LNCAP (cell line): ENCODE measurements around the gene LYRM2.

ENCODE experiments used
- CTCF ChIP-seq: fragments of 450-650 bp; IDR thresholded peaks from 2 replicates; pipeline ENCODE4 v1.5.1; 2017; ENCODE audit warnings: mild to moderate bottlenecking

Gene LYRM2

GRCh38 chr6:89542866-89543265 lies 95.7 kb downstream of the LYRM2 start:
- TF ChIP-seq CTCF = no peak

- TF ChIP-seq CTCF = no peak
Observed at GRCh38 chr6:89542081-89542857, 96.3 kb downstream of the LYRM2 start.

DNA sequence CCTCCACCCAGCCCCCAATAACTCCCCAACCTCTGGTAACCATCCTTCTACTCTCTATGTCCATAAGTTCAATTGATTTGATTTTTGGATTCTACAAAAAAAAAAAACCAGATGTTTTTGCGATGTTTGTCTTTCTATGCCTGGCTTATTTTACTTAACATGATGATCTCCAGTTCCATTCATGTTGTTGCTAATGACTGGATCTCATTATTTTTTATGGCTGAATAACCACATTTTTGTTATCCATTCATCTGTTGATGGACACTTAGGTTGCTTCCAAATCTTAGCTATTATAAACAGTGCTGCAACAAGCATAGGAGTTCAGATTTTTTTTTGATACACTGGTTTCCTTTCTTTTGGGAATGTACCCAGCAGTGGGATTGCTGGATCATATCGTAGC lies 98.8 kb downstream of the LYRM2 start:
- no peak for TF ChIP-seq CTCF

GRCh38 chr6:89536231-89536630 lies 102.3 kb downstream of the LYRM2 start:
- TF ChIP-seq CTCF = no peak

GRCh38 chr6:89530982-89531381 lies 107.6 kb downstream of the LYRM2 start:
- no peak for TF ChIP-seq CTCF

- no peak for TF ChIP-seq CTCF
Observed at GRCh38 chr6:89528866-89529265, 109.7 kb downstream of the LYRM2 start.

DNA sequence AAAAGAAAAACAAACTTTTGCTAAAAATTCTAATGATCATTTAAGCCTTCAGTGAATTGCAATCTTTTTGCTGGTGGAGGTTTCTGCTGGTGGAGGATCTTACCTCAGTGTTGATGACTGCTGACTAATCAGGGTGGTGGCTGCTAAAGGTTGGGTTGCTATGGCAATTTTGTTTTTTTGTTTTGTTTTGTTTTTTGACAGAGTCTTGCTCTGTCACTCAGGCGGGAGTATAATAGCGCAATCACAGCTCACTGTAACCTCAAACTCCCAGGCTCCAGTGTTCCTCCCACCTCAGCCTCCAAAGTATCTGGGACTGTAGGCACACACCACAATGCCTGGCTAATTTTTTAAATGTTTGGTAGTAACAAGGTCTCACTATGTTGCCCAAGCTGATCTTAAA lies 110.9 kb downstream of the LYRM2 start:
- TF ChIP-seq CTCF = no peak

- TF ChIP-seq CTCF = no peak
Observed at GRCh38 chr6:89526563-89526869, 112.0 kb downstream of the LYRM2 start.
